Loucy (cell line): ENCODE results near the gene VAV2.

Experiments used
- H2AFZ ChIP-seq: fragments of 200-600 bp; sonication (generic); 2 replicates; pipeline ENCODE4 v1.6.0; 2016; ENCODE audit warnings: antibody characterized with exemption, mild to moderate bottlenecking, low read length, moderate library complexity
- H3F3A ChIP-seq: fragments of 200-600 bp; 2 replicates; pipeline ENCODE4 v1.6.0; 2016; ENCODE audit warnings: antibody characterized with exemption, low read depth, mild to moderate bottlenecking
- H3K27me3 ChIP-seq: fragments of 200-600 bp; sonication (generic); 2 replicates; pipeline ENCODE4 v1.6.1; 2014; ENCODE audit warnings: low read length, mild to moderate bottlenecking; ENCODE audit not compliant: insufficient read depth, poor library complexity, severe bottlenecking
- H3K36me3 ChIP-seq: fragments of 200-600 bp; sonication (generic); 2 replicates; pipeline ENCODE4 v1.6.1; 2016; ENCODE audit warnings: low read length; ENCODE audit not compliant: insufficient read depth
- H3K4me1 ChIP-seq: fragments of 200-600 bp; sonication (generic); 2 replicates; pipeline ENCODE4 v1.5.1; 2014; ENCODE audit warnings: low read length, mild to moderate bottlenecking; ENCODE audit not compliant: insufficient read depth, poor library complexity, severe bottlenecking
- H3K4me2 ChIP-seq: fragments of 200-600 bp; sonication (generic); 2 replicates; pipeline ENCODE4 v1.6.0; 2014; ENCODE audit warnings: antibody characterized with exemption, low read length, low read depth, mild to moderate bottlenecking; ENCODE audit not compliant: poor library complexity, severe bottlenecking
- H3K4me3 ChIP-seq: fragments of 200-600 bp; sonication (generic); 2 replicates; pipeline ENCODE4 v1.5.1; 2014; ENCODE audit warnings: low read length, mild to moderate bottlenecking, mixed read lengths; ENCODE audit not compliant: poor library complexity, severe bottlenecking
- H3K79me2 ChIP-seq: fragments of 200-600 bp; sonication (generic); 2 replicates; pipeline ENCODE4 v1.6.1; 2014; ENCODE audit warnings: low read length; ENCODE audit not compliant: insufficient read depth
- H3K9ac ChIP-seq: fragments of 200-600 bp; sonication (generic); 2 replicates; pipeline ENCODE4 v1.6.0; 2014; ENCODE audit warnings: mild to moderate bottlenecking, low read depth, low read length, moderate library complexity; ENCODE audit not compliant: poor library complexity, severe bottlenecking
- H3K9me2 ChIP-seq: fragments of 200-600 bp; sonication (generic); replicated peaks from 2 replicates; pipeline ENCODE4 v1.6.1; 2016; ENCODE audit warnings: low read depth, low read length, mixed read lengths
- H3K9me3 ChIP-seq: fragments of 200-600 bp; sonication (generic); 2 replicates; pipeline ENCODE4 v1.6.1; 2014; ENCODE audit warnings: mild to moderate bottlenecking, antibody characterized with exemption, low read length, low read depth; ENCODE audit not compliant: insufficient read depth
- H4K20me1 ChIP-seq: fragments of 200-600 bp; sonication (generic); 2 replicates; pipeline ENCODE4 v1.6.0; 2014; ENCODE audit warnings: antibody characterized with exemption, low read length, mild to moderate bottlenecking; ENCODE audit not compliant: insufficient read depth, poor library complexity, severe bottlenecking
- CTCF ChIP-seq: fragments of 200-600 bp; sonication (generic); conservative IDR thresholded peaks from 2 replicates; pipeline ENCODE4 v1.5.1; 2014; ENCODE audit warnings: mild to moderate bottlenecking, antibody characterized with exemption, low read length
- EZH2phosphoT487 ChIP-seq: fragments of 200-600 bp; IDR thresholded peaks from 2 replicates; pipeline ENCODE4 v1.6.1; 2018; ENCODE audit warnings: antibody characterized with exemption, mild to moderate bottlenecking, moderate library complexity, borderline replicate concordance

Gene VAV2

DNA sequence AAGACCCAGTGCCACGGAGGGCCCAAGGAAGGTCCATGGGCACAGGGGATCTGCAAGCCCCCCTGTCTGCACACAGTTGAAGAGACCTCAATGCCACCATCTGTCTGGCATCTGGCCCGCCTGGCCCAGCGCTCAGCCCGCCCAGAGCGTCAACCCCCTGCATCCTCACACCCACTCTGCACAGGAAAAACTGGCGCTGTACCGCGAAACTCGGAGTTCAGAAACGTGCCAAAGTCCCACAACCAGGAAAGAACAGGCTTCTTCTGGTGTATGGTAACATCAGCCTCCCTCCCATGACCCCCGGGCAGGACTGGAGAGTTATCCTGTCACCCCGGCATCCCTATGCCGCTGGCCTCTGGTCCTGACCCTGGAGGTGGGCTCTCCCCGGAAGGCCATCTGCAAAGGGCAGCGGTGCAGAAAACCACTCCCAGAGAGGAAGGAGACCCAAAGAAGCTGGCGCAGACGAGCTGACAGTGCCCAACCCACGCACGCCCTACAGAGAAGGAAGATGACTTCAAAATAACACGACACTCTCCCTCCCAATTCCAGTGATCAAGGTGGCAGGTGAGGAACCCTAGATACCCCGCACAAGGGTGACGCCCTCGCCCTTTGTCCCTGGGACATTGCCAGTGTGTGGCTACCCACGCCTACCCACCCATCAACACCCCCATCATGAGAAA, 18.9 kb downstream of the VAV2 start:
- H3K79me2 ChIP-seq: peaks cover 78% of the 10 kb centered on the region
- no peak for TF ChIP-seq EZH2phosphoT487
- no peak for TF ChIP-seq CTCF
- no peak overlapping the region for H3K4me2 ChIP-seq

GRCh38 chr9:133971981-133972941, 19.9 kb downstream of the VAV2 start:
- peaks cover 75% of the 10 kb centered on the region for H3K79me2 ChIP-seq
- H3K4me3 ChIP-seq: no peak overlapping the region
- peaks cover under 1% of the 10 kb centered on the region for H3K4me1 ChIP-seq
- no peak overlapping the region for H2AFZ ChIP-seq
- no peak for TF ChIP-seq EZH2phosphoT487
- no peaks in the 10 kb centered on the region for H3K36me3 ChIP-seq
- peaks cover 25% of the 10 kb centered on the region for H4K20me1 ChIP-seq
- no peaks in the 10 kb centered on the region for H3F3A ChIP-seq
- no peak overlapping the region for H3K4me2 ChIP-seq
- H3K9ac ChIP-seq: no peak overlapping the region
- no peaks in the 10 kb centered on the region for H3K9me2 ChIP-seq
- no peaks in the 10 kb centered on the region for H3K9me3 ChIP-seq
- no peaks in the 10 kb centered on the region for H3K27me3 ChIP-seq

More for the DNA sequence above, 18.9 kb downstream of the VAV2 start:
- Histone ChIP-seq H3K9me2 (no peaks in the 10 kb centered on the region), H3K4me1 (no peaks in the 10 kb centered on the region), H3K27me3 (no peaks in the 10 kb centered on the region), H4K20me1 (peaks cover 23% of the 10 kb centered on the region), H3K9ac (no peak overlapping the region), H3K36me3 (no peaks in the 10 kb centered on the region), H3F3A (no peaks in the 10 kb centered on the region), H2AFZ (no peak overlapping the region), H3K4me3 (no peak overlapping the region), H3K9me3 (no peaks in the 10 kb centered on the region)

DNA sequence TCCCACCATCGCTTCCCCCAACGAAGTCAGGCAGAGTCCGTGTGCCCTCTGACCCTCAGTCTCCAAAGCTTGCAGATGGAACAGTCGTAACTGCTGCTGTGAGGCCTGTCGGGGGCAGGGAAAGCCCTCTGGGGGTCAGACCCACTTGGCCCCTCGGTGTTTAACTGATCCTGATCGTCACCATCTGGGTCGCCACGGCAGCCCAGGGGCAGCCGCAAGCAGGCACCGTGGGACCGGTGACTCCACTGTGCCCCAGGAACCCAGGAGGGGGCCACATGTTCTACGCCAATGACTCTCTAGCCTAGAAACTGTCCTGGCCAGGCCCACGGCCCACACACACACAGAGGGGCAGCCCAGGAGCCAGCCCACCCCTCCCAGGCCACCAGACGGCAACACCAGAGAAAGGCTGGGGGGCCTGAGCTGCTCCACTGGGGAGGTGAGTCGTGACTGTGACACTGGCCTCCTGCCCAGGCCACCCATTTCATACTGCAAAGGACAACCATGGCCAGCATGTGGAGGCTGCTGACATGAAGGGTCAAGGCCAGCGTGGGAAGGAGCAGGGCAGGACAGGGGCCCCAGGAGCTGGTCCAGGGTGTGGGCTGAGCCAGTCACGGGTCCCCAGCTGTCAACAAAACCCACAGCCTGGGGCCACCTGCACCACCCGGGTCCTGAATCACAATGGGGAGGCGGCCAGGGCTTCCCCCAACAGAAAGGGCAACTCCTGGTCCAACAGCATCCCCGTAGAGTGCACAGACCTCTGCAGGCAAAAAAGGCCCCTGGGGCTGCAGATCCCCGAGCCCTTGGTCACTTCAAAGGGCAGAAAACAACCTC, 20.8 kb downstream of the VAV2 start:
- TF ChIP-seq CTCF: no peak
- no peak for TF ChIP-seq EZH2phosphoT487
- H3K4me3 ChIP-seq: no peak overlapping the region
- peaks cover 5% of the 10 kb centered on the region for H3K4me1 ChIP-seq
- no peaks in the 10 kb centered on the region for H3K27me3 ChIP-seq
- no peak overlapping the region for H3K4me2 ChIP-seq
- H3K79me2 ChIP-seq: peaks cover 68% of the 10 kb centered on the region
- H4K20me1 ChIP-seq: peaks cover 30% of the 10 kb centered on the region
- H2AFZ ChIP-seq: no peak overlapping the region
- H3K9me3 ChIP-seq: no peaks in the 10 kb centered on the region
- H3F3A ChIP-seq: no peaks in the 10 kb centered on the region
- no peak overlapping the region for H3K9ac ChIP-seq
- no peaks in the 10 kb centered on the region for H3K9me2 ChIP-seq
- no peaks in the 10 kb centered on the region for H3K36me3 ChIP-seq
